Midbrain (tissue), 1 donor: ENCODE results near the gene GPRC6A.
"Not testable (repeated sequence)": the region's sequence is repeated elsewhere in the genome, so short reads cannot be mapped to it uniquely, and the experiment has no call there.

Experiments used
- DNase-seq: peaks from one replicate; lab custom pipeline; 2025; lab: John Stamatoyannopoulos, UW

Gene GPRC6A

DNA sequence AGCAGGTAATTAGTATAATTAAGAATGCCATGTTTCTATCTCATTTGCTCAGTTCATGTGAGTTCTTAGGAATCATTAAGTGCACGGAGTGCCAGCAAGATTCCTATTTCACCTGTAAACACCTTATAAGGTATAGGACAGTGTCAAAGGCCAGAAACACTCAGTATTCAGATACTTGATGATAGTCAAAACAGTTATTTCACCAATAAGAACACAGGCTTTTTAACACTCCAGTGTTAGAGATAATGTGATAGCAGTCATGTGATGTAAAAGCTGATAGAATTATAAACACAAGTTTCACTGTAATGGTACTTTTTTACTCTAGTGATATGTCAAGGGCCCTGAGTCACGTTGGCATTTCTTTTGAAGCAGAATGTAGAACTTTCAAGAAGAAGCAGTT, at the start of gene GPRC6A:
Gene GPRC6A, minus strand, starts transcription at position 101 of the 400 bp plus-strand sequence. Its CDS starts 70 bp downstream, at position 31.
- DNase-seq: no peak

DNA sequence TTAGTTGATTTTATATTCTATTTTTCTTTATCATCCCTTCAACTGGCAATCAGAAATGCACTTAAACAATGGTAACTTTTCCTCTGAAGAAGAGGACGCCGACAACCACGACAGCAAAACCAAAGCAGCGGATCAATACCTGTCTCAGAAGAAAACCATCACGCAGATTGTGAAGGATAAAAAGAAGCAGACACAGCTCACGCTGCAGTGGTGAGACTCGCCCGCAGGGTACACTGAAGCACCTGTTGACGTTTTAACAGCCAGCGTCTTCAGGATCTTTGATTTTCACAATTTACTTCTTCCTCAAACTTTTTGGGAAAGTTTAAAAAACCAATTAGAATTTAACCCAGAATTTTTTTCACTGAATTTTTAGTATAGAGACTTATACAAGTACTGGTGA, 48.9 kb upstream of the GPRC6A start:
- DNase-seq: no peak

DNA sequence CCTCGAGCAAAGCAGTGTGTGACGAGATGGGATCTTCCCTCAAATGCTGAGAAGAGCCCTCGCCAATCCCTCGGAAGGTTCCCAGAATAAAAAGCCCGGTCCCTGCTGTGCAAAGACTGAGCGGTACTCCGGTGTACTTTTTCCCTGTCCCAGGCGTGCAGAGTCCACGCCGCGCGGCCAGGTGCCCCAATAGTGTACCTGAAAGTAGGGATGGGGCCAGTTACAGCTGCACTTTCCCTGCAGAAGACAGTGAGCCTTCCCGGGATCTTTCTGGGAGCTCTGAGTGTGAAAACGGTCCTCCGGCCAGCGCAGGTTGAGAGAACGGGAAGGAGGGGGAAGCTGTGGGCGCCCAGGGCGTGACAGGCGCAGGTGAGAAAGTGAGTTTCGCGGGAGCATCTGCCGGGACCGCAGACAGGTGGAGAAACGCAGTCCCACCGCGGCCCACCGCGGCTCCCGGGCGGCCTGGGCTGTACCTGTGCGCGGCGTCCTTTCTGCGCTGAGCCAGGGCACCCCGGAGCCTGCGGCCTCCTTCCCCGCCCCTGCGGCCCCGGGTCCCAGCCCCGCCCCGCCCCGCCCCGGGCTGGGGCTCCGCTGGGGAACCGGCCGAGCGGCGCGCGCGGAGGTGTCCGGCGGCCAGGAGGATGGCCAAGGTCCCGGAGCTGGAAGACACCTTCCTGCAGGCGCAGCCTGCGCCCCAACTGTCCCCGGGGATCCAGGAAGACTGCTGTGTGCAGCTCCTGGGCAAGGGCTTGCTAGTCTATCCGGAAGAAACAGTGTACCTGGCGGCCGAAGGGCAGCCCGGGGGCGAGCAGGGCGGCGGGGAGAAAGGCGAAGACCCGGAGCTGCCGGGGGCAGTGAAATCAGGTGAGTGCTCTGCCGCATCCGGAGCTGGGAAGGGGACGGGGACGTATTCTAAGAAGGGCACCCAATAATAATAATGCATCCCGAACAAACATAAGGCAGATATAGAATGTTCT, 48.0 kb upstream of the GPRC6A start, which contains the start of gene RFX6:
Gene RFX6, plus strand, starts transcription at position 608 of the 977 bp plus-strand sequence. Its CDS starts 34 bp downstream, at position 642.
- DNase-seq: no peak

DNA sequence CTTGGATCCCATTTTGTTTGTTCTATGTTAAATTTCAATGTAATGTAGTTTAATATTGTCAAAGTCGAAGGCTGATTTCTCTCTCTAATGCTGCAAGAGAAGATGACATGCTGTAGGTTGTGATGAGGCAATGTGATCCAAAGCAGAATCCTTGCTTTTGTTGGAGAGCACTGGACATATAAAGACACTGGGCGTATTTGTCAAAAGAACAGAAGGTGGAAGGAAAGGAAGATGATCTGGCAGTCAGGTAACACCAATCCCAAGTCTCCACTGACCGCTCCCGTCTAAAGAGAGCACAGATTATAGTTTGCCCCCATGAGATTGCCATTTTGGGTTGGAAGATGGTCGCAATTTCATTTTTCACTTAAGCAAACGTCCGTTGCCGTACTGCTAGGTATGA, 47.2 kb upstream of the GPRC6A start:
- DNase-seq: no peak

DNA sequence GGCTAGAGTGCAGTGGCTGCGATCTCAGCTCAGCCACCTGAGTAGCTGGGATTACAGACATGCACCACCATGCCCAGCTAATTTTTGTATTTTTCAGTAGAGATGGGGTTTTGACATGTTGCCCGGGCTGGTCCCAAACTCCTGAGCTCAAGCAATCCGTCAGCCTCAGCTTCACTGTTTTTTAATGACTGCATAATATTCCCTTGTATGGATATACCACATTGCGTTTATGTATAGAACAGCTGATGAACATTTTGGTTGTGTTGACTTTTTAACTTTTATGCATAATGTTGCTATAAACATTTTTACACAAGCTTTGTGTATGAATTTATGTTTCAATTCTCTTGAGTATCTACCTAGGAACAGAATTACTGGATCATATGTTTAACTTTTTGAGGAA, 43.9 kb upstream of the GPRC6A start:
- DNase-seq: no peak

GRCh38 chr6:116866281-116866871, 37.5 kb upstream of the GPRC6A start:
- no peak for DNase-seq

- DNase-seq: no peak
Measured at GRCh38 chr6:116859264-116859663, 30.4 kb upstream of the GPRC6A start.

DNA sequence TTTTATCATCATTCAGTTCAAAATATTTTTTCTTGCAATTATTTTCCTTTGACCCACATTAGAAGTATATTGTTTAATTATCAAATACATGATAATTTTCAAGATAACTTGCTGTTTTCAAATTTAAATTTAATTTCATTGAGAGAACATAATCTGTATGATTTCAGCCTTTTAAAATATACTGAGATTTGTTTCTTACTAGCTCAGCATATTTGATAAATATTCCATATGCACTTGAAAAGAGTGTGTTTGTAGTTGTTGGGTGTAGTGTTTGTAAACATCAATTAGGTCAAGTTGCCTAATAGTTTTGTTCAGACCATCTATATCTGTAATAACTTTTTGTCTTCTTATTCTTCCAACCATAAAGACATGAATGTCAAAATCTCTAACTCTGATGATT, 29.2 kb upstream of the GPRC6A start:
- no peak for DNase-seq

GRCh38 chr6:116847227-116847626, 18.3 kb upstream of the GPRC6A start:
- peak; percentile 21 for DNase-seq

GRCh38 chr6:116842459-116842858, 13.6 kb upstream of the GPRC6A start:
- no peak for DNase-seq

GRCh38 chr6:116840091-116840490, 11.2 kb upstream of the GPRC6A start:
- no peak for DNase-seq

- DNase-seq: no peak
Measured at GRCh38 chr6:116836606-116837342, 7.9 kb upstream of the GPRC6A start.

GRCh38 chr6:116834526-116834925, 5.6 kb upstream of the GPRC6A start:
- not testable (repeated sequence) for DNase-seq

- no peak for DNase-seq
Measured at GRCh38 chr6:116827561-116828240, 1.2 kb downstream of the GPRC6A start.

DNA sequence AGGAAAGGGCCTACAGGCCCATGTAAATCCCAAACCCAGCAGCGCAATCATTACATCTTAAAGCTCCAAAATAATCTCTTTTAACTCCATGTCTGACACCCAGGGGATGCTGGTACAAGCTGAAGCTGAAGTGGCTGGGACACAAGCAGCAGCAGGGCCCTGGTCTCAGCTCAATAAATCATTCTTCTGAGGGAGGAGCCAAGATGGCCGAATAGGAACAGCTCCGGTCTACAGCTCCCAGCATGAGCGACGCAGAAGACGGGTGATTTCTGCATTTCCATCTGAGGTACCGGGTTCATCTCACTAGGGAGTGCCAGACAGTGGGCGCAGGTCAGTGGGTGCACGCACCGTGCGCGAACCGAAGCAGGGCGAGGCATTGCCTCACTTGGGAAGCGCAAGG, 12.5 kb downstream of the GPRC6A start:
- not testable (repeated sequence) for DNase-seq

GRCh38 chr6:116812051-116812650, 16.7 kb downstream of the GPRC6A start:
- no peak for DNase-seq

- DNase-seq: no peak
Measured at GRCh38 chr6:116801971-116802370, 26.9 kb downstream of the GPRC6A start.

DNA sequence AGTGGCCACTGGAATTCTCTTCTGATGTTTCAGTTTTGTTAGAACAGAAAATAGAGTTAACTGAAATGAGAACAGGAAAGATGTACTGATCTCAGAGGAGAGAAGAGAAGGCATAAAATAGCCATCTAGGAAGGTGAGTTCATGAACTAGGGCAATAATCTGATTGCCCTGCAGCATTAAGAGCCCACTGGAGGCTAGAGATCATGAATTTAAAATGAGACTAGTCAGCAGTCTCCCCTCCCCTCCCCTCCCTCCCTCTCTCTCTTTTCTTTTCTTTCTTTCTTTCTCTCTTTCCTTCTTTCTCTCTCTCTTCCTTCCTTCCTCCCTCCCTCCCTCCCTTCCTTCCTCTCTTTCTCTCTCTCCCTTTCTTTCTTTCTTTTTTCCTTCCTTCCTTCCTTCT, 28.9 kb downstream of the GPRC6A start:
- no peak for DNase-seq

- no peak for DNase-seq
Measured at GRCh38 chr6:116797585-116797984, 31.3 kb downstream of the GPRC6A start.

DNA sequence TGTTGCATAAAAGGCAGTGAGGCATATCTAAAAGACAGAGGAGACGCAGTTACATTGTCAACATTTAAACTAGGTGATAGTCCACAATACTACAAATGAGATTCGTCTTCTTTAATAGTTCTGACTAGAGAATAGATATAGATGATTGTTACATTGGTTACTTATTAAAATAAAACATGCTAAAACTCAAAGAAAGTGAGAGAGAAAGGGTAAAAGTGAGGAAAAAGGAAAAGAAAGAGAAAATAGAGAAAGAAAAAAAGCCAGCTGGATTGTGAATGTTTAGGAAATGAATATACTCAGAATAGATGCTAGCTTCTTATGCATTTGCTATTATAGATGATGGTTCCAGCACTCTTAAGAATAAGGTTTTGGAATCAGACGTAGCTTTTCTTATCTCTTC, 35.7 kb downstream of the GPRC6A start:
- DNase-seq: no peak

DNA sequence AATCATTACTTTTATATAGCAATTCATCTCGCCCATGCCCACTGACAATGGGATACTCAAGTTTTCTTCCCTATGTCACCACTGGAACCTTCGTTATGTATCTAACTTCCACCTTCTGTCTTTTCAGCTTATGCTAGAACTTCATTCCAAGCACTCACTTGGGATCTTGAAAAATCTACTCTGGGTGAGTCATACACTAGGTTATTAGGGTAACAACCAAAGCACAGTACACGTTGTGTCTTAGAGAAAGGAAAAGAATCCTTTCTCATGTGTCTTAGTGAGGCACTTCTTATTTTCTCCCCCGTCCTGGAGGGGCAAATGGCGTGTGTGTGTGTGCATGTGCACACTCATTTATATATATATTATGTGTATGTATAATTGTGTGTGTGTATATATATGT, 45.0 kb downstream of the GPRC6A start:
- no peak for DNase-seq
